HG02571 (cell line): ENCODE data around the gene IL12A.

Source experiments
- ATAC-seq: cut with Tn5 transposase; IDR thresholded peaks from one replicate; pipeline ENCODE4 v1.9.1; 2021; ENCODE audit warnings: mild to moderate bottlenecking, moderate library complexity; ENCODE audit not compliant: unreplicated experiment

IL12A gene

DNA sequence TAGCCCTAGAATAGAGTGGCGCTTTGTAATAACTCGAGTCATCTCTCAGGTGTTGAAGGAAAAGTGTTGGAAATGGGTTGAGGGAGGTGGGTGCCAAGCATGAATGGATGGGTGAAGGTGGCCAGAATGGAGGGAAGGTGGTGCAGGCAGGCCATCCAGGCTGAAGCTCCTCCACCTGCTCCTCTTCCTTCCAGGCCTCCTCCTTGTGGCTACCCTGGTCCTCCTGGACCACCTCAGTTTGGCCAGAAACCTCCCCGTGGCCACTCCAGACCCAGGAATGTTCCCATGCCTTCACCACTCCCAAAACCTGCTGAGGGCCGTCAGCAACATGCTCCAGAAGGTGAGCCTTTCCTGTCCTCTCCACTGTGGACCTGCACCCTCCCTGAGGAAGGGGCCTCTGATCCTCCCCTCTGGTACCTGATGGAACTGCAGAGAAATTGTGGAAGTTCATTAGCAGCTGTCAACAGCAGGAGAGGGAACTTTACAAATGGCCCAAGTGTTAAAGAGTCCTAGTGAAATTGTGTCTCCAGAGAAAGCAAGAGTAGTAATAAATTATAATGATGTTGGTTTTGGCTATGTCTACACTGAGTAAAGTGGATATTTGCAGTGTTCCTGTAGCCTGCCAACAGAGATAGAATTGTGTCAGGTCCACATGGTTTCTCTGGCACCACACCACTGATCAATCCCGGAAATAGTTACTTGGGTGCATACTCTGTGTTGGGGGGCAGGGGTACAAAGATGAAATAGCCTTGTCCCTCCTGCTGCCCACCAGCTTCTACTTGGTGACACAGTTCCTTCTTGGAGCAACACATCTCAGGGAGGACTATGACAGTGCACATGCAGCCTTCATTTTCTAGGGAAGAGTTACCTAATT, 1.6 kb downstream of the IL12A start:
- no peak for ATAC-seq

DNA sequence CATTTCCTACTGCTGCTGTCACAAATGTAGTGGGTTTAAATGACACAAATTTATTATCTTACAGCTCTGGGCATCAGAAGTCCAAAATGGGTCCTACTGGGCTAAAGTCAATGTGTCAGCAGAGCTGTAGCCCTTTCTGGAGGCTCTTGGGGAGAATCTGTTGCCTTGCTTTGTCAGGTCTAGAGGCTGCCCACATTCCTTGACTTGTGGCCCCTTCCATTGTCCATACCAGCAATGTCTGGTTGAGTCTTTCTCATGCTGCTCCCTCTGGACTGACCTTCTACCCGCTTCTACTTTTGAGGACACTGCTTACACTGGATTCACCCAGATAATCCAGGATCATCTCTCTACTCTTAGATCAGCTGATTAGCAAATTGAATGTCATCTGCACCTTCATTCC, 3.0 kb downstream of the IL12A start:
- ATAC-seq: no peak

DNA sequence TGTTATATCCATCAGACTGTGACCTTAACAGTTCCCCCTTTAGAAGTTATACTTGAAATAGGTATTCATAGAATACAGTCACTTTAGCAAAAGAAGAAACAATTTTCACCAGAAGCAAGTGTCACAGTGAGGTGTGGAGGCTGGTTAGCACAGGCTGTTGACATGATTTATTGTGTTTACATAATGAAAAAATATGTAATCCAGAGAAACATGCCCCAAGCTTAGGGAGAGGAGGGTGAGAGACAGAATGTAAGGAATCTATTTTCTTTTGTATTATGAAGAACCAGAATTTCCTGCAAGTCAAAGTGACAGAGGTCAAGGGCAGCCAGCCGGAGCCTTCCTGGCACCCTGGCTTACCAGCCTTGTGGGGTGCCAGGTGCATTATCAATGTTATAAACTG, 4.0 kb downstream of the IL12A start:
- ATAC-seq: no peak

DNA sequence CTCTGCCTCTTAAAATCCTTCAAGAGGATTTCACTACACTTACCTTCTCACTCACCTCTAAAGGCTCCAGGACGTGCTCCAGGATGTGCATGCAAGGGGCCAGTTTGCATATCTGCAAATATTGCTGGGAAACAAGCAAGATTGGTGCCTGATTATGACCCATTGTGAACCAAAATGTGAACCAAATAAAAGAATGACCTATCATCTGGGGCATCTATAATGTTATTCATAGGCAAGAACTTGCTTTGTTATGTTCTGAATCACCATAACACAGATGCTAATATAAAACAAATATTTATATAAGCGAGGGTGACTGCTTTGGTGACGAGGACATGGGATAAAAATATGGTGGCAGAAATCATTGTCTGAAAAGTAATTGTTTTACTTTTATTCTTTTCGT, 5.5 kb downstream of the IL12A start:
- ATAC-seq: no peak

DNA sequence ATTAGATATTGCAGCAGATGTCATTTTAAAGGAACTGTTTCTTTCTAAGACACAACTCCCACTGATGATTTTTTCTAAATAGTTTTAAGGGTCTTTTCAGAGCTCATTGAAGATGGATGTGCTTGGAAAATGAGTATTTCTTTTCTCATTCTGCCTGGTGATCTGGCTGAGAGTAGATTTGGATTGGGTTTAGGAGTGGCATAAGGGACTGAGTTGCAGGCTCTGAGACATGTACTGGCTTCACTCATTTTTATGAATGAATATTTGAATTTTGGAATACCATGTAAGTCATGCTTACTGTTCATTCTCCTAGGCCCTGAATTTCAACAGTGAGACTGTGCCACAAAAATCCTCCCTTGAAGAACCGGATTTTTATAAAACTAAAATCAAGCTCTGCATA, 6.5 kb downstream of the IL12A start:
- no peak for ATAC-seq

DNA sequence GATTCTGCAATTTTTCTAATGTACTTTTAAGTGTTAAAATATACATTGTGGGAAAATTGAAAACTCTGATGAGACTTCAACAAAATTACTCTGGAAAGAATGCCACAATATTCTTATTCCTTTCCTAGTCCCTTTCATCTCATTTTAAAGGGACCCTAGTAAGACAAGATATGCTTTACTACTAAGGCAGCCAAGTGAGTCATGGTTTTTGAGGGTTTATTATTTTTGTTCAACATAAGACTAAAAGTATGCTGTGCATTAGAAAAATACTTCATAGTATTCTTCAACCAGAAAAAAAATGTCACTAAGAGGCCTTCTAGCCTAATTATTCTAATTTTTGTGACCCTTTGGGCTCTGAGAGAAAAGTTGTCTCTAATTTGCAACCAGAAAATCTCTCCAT, 7.4 kb downstream of the IL12A start:
- no peak for ATAC-seq

DNA sequence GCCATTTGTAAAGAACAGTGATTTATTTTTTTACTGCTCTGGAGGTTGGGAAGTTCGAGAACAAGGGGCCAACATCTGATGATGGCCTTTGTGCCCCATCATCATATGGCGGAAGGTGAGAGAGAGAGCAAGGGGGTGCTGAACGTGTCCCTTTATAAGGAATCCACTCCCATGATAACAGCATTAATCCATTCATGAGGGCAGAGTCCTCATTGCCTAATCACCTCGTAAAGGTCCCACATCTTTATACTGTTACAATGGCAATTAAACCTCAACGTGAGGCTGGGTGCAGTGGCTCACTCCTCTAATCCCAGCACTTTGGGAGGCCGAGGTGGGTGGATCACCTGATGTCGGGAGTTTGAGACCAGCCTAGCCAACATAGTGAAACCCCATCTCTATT, 8.3 kb downstream of the IL12A start:
- ATAC-seq: no peak

DNA sequence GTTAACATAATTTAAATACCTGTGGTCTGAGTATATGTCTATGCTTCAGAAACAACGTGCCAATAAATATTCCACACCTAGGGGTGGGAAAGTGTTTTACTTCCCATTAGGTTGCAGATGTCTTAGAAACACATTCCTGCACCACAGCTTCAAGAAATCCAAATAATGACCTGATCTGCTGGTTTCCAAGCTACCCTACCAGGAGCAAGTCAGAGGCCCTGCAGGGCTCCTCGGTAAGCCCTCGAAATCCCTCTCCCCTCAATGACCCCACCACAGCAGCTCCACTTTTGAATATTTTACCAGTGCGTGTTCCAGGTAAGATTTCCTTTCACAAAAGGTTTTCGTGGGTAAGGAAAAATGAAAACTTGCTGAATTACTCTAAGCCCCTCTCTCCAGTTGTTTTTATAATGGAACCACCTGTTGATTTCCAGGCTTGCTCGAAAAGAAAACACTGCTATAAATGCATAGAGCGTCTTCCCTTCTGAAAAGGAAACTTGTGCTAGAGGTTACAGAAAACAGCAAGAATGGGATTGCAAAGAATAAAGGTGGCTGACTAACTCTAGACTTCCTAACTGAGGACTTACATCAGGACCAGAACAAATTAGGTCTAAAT, 12.6 kb downstream of the IL12A start:
- ATAC-seq: no peak

DNA sequence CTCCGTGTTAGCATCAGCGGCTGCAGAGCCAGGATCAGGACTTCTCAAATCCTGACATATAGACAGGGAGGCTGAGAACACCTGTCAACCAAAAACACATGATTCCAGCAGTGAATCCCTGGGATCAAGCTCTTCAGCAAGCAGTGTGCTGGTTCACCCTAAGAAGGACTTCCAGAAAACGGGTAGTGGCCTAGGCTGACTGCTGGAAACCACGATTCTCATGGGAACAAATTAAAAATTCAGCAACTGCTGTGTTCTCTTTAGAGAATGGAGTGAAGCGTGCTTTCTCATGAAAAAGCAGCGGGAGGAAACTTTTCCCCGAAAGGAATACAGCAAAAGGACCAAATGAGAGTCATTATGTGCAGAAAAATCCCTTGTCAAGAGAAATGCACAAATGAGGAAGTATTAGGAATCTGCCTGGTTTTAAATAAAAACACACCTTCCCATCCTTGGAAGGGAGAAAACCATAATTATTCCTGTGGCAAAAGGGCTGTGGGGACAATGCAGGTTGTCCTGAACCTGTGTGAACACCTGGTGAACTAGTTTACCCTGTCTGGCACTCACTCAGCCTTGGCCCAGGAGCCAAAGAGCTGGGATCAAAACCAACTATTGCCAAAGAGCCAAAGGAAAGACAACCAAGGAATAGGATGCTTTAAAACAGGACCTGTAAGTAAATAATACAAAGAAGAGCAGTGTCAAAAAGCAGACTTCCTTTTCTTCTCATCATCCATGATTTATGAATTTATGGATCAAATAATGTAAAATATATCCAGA, 13.4 kb downstream of the IL12A start:
- no peak for ATAC-seq

DNA sequence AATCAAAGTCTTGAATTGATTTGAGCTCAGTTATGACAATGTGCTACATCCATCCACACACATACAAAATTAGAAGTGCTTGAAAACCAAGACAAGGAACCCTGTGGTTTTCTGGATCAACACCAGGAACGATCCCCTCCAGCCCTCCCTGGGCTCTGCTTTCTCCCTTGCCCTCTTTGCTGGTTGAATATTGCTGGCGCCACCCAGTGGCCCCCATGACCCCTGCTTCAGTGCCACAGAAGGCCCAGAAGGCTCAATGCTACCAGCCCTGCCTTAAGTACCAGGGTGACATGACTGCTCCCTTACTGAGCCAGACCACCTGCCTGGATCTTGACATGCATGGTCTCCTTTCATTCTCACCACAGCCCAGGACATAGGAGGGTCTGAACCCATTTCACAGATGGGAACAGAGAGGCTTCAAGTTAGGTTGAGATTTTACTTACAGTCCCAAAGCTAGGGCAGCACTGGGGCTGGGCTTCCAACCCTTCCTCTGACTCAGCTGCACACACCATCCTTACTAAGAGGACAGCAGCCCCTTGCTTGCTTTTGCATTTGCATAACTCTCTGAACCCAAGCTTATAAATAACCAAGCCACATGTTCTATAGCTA, 15.0 kb downstream of the IL12A start:
- peak; percentile 85 for ATAC-seq

DNA sequence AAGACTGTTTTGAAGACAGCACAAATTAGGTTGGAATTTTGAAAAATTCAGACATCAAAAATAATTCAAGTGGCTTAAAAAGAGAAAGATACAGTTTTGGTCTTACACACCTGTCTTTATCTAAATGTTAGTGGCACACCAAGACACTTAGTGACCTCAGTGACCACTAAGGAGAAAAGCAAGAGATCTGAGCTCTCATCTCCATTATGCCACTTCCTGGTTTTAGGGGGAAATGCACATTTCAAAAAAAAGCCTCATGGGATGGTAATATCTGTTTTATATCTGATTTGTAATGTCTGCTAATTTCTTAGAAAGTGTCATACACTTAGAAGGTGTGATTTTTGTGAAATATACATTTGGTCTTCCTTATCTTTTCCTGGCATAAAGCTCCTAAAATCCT, 16.4 kb downstream of the IL12A start:
- ATAC-seq: no peak

DNA sequence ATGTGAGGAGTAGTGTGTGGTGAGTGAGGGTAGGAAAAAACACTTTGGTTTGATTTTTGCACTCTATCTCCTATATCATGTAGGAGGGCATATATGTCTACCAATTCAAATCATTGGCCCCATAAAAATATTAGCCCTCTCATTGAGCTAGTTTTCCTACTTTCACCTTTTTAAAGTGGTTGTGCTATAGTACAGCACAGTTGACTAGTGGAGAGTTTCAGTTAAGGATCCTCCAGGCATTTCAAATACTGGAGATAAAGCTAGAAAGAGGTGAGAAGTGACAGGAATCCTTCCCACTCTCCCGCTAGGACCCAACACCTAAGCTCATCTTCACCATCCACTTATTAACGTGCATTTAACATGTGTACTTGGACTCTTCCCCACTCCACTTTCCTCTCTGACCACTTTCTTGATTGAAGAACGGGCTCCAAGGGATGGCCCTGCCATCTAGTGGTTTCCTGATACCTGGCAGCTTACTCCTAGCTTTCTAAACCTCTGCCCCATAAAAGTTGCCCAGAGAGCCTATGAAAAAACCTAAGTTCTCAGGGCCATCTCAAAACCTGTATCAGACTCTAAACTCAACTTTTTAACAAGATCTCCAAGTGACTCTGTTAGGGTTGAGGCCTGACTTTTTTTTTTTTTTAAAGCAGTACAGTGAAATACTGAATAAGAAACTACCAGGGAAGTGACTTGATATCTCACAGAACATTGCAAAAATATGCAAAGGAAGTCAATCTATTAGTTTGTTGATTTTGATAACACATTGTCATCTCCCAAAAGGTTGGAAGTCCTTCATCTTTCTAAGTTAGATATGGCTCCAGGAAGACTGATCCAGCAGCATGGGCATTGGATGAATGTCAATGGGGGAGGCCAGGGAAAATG, 17.9 kb downstream of the IL12A start:
- peak; percentile 31 for ATAC-seq

DNA sequence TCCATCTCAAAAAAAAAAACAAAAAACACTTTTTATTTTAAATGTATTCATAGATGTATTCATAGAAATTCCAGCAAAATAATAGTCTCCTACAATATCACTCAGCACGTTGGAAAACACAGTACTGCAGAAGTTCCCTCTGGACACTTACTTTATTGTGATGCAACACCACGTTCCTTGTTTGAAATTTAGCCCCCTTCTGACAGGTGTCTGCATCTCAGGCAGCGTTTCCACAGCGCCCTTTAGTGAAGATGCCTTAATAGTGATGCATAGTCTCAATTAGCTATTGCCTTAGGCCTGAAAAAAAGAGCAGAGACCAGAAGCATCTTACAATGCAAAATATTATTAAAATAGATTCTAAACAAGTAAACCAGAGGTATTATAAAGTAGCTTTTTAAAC, 20.3 kb downstream of the IL12A start:
- no peak for ATAC-seq

DNA sequence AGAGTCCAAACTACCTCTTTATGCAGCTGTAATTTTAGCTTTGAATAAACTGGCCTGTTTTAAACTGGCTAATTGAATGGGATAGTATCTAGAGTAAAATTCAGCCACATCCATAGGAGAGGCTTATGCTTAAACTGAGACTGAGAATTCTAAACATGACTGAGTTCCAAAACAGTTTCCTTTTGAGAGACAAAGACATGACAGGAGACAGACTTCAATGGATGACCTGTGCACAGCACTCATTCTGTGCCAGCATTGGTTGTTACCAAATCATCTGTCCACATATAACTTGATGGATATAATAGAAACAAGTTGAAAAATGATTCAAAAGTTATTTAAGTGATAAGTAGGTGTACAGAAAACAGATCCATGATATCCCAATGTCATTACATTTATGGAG, 20.9 kb downstream of the IL12A start:
- ATAC-seq: no peak

DNA sequence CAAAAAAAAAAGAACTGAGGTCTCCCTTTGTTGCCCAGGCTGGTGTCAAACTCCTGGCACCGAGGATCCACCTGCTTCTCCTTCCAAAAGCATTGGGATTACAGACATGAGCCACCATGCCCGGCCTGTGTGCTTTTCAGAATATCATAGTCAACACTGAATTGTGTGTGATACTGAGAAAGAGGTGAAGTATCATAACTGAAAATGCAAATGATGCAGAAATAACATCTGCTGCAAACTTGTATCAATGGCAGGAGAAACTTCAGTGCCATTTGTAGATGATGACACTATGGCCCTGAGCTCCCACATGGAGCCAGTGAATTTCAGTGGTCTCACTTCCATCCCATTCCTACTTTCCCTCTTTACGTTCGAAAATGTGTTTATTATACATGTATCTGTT, 21.9 kb downstream of the IL12A start:
- peak; percentile 79 for ATAC-seq

DNA sequence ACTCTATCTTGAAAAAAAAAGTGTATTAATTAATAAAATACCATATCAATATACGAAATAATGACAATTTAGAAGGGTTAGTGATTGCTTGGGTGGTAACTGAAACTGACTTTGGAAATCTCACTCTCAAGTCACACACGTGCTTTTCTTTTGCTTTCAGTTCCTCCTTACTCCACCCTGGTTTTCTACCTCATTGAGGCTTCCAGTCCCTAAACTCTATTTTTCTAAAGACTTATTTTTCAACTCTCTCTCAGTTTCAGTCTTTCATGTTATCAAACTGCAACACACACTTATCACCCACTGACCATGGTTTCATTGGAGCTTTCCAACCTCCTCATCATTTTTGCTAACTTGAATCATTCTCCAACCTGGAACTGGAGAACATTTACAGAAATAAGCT, 23.5 kb downstream of the IL12A start:
- peak; percentile 74 for ATAC-seq

DNA sequence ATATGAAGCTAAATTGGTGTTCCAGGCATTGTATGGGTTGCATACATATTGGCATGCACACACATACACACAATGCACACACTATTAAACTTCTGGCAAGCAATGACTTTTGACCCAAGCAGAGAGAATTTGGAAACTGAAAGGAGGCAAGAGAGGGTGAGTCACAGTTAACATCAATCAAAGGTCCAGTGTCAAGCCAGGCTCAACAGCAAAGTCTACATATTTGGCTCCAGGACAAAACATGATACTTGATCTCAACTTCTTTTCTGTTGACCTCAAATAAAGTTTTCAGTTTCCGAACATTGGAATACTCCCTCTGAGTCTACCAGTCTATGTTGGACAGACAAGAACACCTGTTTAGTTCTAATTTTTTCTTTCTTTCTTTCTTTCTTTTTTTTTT, 28.3 kb downstream of the IL12A start:
- ATAC-seq: no peak

DNA sequence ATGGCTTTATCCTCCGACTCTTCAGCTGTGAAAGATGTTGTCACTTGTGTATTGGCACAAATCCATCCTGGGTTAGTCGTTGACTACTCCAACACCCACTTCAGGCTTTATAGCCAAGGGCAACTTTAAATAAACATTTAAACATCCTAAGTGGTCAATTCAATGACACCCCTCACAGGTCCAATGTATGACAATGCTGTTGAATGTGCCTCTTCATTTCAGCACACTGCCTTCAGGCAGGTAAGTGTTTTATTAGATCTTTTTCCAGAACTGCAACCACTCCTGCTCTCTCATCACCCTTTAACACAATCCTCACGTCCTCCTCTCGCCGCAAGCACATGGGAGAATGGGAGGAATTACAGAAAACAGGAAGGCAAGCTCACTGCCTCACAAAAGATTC, 30.3 kb downstream of the IL12A start:
- ATAC-seq: no peak

DNA sequence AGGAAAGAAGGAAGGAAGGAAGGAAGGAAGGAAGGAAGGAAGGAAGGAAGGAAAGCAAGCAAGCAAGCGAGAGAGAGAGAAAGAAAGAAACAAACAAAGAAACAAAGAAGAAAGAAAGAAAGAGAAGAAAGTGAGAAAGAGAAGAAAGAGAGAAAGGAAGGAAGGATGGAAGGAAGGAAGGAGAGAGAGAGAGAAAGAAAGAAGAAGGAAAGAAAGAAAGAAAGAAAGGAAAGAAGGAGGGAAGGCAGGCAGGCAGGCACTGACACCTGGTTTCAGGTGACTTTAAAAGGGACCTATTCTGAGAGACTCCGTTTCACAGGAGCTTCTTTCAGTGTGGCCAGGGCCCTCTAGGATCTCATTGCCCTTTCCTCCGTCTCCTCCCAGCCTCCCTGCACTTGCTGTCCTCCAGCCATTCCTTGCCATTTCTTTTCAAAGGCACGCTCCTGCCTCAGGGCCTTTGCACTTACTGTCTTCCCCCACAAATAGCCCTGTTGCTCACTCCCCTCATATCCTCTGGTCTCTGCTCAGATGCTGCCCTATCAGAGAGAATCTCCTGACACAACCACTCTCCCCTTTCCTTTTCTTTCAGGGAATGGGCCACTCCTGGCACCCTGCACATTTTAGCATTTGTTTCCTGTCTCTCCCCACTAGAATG, 31.5 kb downstream of the IL12A start:
- ATAC-seq: no peak

DNA sequence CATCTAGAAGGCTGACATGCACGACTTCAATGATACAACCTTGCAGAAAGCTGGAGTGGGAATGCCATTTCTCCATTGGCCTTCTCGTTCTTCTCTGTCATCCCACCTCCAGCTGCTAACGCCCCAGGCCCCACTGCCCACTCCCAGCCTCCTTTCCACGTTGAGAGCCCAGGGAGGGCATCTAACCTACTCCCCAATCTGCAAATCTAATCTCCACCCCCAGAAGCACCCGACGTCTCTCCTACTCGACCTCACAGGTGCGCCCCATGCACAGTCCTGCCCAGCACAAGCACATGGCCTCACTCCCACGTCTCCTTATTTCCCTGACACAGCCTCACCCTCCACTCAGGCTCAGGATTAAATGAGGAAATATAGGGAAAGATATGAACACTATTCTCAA, 33.4 kb downstream of the IL12A start:
- ATAC-seq: no peak
